HG03175 (cell line): Measurements from ENCODE around the gene PHOX2A.

Experiments
- ATAC-seq: cut with Tn5 transposase; IDR thresholded peaks from one replicate; pipeline ENCODE4 v1.9.1; 2021; ENCODE audit warnings: mild to moderate bottlenecking, moderate library complexity; ENCODE audit not compliant: unreplicated experiment

Gene PHOX2A

GRCh38 chr11:72250661-72251464, 6.9 kb upstream of the PHOX2A start:
- no peak for ATAC-seq

GRCh38 chr11:72249961-72250360, 6.0 kb upstream of the PHOX2A start:
- ATAC-seq = no peak

- no peak for ATAC-seq
Observed at GRCh38 chr11:72247584-72247983, 3.6 kb upstream of the PHOX2A start.

- no peak for ATAC-seq
Observed at GRCh38 chr11:72245263-72245816, 1.4 kb upstream of the PHOX2A start.

- ATAC-seq = no peak
Observed at GRCh38 chr11:72244361-72245262, 636 bp upstream of the PHOX2A start.

- no peak for ATAC-seq
Observed at GRCh38 chr11:72243173-72244059, 560 bp downstream of the PHOX2A start.

GRCh38 chr11:72242141-72242540, 1.8 kb downstream of the PHOX2A start:
- ATAC-seq = no peak

- no peak for ATAC-seq
Observed at GRCh38 chr11:72241291-72241781, 2.6 kb downstream of the PHOX2A start.

- no peak for ATAC-seq
Observed at GRCh38 chr11:72240461-72241290, 3.3 kb downstream of the PHOX2A start.

GRCh38 chr11:72239849-72240460, 4.0 kb downstream of the PHOX2A start:
- ATAC-seq = no peak

GRCh38 chr11:72239313-72239848, 4.6 kb downstream of the PHOX2A start:
- no peak for ATAC-seq

- no peak for ATAC-seq
Observed at GRCh38 chr11:72238492-72239312, 5.3 kb downstream of the PHOX2A start.

GRCh38 chr11:72238040-72238450, 5.9 kb downstream of the PHOX2A start:
- ATAC-seq = no peak

- ATAC-seq = no peak
Observed at GRCh38 chr11:72237112-72237931, 6.7 kb downstream of the PHOX2A start.

GRCh38 chr11:72236774-72237111, 7.2 kb downstream of the PHOX2A start:
- no peak for ATAC-seq

- ATAC-seq = no peak
Observed at GRCh38 chr11:72236083-72236697, 7.8 kb downstream of the PHOX2A start.
